ENCODE results near the gene FAM180B. TPM values are rescaled to one million over a fixed set of nuclear protein-coding genes. Genes with fewer than 3 reads are reported as not detected.
A peak's percentile ranks its signal among the peaks of the same experiment; 100 is the strongest.

The FAM180B gene
- total and polyA plus RNA-seq, 2 of the 13 experiments (the other 11 are each of a cell fraction or from before 2014, with no cell fraction given), result 0.40 to 1.0 TPM

DNA sequence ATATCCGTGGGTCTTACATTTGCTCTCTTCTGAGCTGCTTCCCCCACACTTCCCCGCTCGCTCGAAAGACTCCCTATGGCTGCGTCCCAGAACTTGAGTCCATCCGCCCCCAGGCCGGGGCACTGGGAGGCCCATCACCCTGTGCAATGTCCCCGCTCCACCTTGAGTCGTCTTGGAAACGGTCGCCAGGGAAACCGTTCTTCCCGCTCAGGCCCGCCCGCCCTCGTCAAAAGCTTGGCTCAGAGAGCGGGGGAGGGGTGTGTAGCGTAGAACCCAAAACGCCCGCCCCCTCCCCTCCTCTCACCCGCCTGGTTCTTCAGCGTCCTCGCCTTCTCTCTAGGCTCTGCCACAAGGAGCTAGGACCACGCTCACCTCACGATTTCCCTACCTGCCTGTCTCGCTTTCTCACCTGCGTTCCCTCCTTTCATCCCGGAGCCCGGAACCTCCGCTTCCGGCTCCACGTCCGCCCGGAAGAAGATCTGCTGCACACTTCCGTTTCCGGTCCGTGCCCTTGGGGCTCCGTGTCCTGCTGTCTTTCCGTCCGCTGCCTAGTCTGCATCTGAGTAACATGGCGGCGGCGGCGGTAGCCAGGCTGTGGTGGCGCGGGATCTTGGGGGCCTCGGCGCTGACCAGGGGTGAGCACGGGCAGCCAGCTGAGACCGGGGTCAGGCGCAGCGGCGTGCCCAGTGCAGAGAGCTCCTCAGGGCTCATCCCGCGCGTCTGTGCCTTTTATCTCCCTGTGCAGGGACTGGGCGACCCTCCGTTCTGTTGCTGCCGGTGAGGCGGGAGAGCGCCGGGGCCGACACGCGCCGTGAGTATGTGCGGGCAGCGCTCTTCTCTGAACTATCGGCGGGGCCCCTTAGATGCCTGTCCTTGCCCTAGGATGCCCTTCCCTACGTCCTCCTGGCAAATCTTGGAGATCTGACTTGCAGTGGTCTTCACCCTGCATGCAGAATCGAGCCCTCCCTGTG is 7.7 kb upstream of the FAM180B start, which contains the start of the genes KBTBD4 and NDUFS3 (continued):
- TF ChIP-seq KLF13 (CRISPR knock-in tag; IDR thresholded peaks at IDR 0.05) (0 out of 2 replicates have a peak, but pooled peaks have one; percentile 72), ZEB1 (IDR thresholded peaks at IDR 0.05; ENCODE audit: insufficient replicate concordance, low read depth) (peak; percentile 97), GMEB2 (CRISPR knock-in tag; IDR thresholded peaks at IDR 0.05; ENCODE audit: low read depth) (peak; percentile 31; the same call in 1 of the 2 replicates), BORCS8-MEF2B (CRISPR knock-in tag; IDR thresholded peaks at IDR 0.05) (peak; percentile 93), KDM6A (CRISPR knock-in tag; IDR thresholded peaks at IDR 0.05; ENCODE audit: low read depth) (no peak), ZNF670 (CRISPR knock-in tag; IDR thresholded peaks at IDR 0.05; ENCODE audit: borderline replicate concordance) (no peak; the same call in 1 of the 2 replicates), SATB2 (CRISPR knock-in tag; IDR thresholded peaks at IDR 0.05) (0 out of 2 replicates have a peak, but pooled peaks have one; percentile 38), ZNF234 (CRISPR knock-in tag; conservative IDR thresholded peaks at IDR 0.05) (peak; percentile 96), U2AF2 (IDR thresholded peaks at IDR 0.05; ENCODE audit: low read depth, low read length) (peak; percentile 58; the same call in 1 of the 2 replicates), GZF1 (CRISPR knock-in tag; IDR thresholded peaks at IDR 0.05) (no peak), SP1 (IDR thresholded peaks at IDR 0.05) (no peak), SP1 (CRISPR knock-in tag; IDR thresholded peaks at IDR 0.05) (peak; percentile 94), MIXL1 (CRISPR knock-in tag; IDR thresholded peaks at IDR 0.05) (peak; percentile 88), RCOR2 (CRISPR knock-in tag; IDR thresholded peaks at IDR 0.05) (peak; percentile 14; the same call in 1 of the 2 replicates), HNF4A (CRISPR knock-in tag; IDR thresholded peaks at IDR 0.05) (no peak), SNAPC5 (CRISPR knock-in tag; IDR thresholded peaks at IDR 0.05; ENCODE audit: borderline replicate concordance) (peak; percentile 94), CENPT (CRISPR knock-in tag; IDR thresholded peaks at IDR 0.05; ENCODE audit: low read depth) (no peak), PHF21A (CRISPR knock-in tag; IDR thresholded peaks at IDR 0.05) (peak; percentile 77)
- TF ChIP-seq, protein P1, sequence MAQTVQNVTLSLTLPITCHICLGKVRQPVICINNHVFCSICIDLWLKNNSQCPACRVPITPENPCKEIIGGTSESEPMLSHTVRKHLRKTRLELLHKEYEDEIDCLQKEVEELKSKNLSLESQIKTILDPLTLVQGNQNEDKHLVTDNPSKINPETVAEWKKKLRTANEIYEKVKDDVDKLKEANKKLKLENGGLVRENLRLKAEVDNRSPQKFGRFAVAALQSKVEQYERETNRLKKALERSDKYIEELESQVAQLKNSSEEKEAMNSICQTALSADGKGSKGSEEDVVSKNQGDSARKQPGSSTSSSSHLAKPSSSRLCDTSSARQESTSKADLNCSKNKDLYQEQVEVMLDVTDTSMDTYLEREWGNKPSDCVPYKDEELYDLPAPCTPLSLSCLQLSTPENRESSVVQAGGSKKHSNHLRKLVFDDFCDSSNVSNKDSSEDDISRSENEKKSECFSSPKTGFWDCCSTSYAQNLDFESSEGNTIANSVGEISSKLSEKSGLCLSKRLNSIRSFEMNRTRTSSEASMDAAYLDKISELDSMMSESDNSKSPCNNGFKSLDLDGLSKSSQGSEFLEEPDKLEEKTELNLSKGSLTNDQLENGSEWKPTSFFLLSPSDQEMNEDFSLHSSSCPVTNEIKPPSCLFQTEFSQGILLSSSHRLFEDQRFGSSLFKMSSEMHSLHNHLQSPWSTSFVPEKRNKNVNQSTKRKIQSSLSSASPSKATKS (CRISPR knock-in tag; IDR thresholded peaks at IDR 0.05), result no peak
- TF ChIP-seq, protein P2, sequence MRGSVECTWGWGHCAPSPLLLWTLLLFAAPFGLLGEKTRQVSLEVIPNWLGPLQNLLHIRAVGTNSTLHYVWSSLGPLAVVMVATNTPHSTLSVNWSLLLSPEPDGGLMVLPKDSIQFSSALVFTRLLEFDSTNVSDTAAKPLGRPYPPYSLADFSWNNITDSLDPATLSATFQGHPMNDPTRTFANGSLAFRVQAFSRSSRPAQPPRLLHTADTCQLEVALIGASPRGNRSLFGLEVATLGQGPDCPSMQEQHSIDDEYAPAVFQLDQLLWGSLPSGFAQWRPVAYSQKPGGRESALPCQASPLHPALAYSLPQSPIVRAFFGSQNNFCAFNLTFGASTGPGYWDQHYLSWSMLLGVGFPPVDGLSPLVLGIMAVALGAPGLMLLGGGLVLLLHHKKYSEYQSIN (CRISPR knock-in tag; IDR thresholded peaks at IDR 0.05; ENCODE audit: borderline replicate concordance), result no peak
- TF ChIP-seq, protein P3, sequence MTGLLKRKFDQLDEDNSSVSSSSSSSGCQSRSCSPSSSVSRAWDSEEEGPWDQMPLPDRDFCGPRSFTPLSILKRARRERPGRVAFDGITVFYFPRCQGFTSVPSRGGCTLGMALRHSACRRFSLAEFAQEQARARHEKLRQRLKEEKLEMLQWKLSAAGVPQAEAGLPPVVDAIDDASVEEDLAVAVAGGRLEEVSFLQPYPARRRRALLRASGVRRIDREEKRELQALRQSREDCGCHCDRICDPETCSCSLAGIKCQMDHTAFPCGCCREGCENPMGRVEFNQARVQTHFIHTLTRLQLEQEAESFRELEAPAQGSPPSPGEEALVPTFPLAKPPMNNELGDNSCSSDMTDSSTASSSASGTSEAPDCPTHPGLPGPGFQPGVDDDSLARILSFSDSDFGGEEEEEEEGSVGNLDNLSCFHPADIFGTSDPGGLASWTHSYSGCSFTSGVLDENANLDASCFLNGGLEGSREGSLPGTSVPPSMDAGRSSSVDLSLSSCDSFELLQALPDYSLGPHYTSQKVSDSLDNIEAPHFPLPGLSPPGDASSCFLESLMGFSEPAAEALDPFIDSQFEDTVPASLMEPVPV (CRISPR knock-in tag; IDR thresholded peaks at IDR 0.05), result peak; percentile 89; the same call in 1 of the 2 replicates
- TF ChIP-seq, protein P4, sequence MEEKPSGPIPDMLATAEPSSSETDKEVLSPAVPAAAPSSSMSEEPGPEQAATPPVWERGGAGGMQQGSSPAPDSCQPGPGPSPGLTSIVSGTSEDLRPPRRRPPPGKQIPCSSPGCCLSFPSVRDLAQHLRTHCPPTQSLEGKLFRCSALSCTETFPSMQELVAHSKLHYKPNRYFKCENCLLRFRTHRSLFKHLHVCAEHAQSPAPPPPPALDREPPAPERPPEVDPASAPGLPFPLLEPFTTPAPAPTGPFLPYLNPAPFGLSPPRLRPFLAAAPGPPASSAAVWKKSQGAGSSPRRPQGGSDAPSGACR (CRISPR knock-in tag; IDR thresholded peaks at IDR 0.05), result peak; percentile 84
